HG03175 (cell line): Measurements from ENCODE around the gene ADAMTS12.
"Not testable (repeated sequence)": the region's sequence is repeated elsewhere in the genome, so short reads cannot be mapped to it uniquely, and the experiment has no call there.

ENCODE experiments used
- ATAC-seq: cut with Tn5 transposase; IDR thresholded peaks from one replicate; pipeline ENCODE4 v1.9.1; 2021; ENCODE audit warnings: mild to moderate bottlenecking, moderate library complexity; ENCODE audit not compliant: unreplicated experiment

Gene ADAMTS12

GRCh38 chr5:33891788-33892619, at the start of gene ADAMTS12:
ADAMTS12 (minus strand) TSS chr5:33891990; CDS start chr5:33891856, 134 bp downstream.
- ATAC-seq, result no peak

- ATAC-seq, result no peak
These were observed 49.3 kb upstream of the ADAMTS12 start for GRCh38 chr5:33941090-33941489.

GRCh38 chr5:33939556-33940262, 47.9 kb upstream of the ADAMTS12 start:
- no peak for ATAC-seq

- ATAC-seq, result no peak
These were observed 47.1 kb upstream of the ADAMTS12 start for GRCh38 chr5:33938881-33939280.

GRCh38 chr5:33938507-33938796, 46.7 kb upstream of the ADAMTS12 start:
- no peak for ATAC-seq

- ATAC-seq, result no peak
These were observed 46.1 kb upstream of the ADAMTS12 start for GRCh38 chr5:33937707-33938506.

- no peak for ATAC-seq
These were observed 45.4 kb upstream of the ADAMTS12 start for GRCh38 chr5:33937017-33937706.

GRCh38 chr5:33936381-33937016, 44.7 kb upstream of the ADAMTS12 start, which contains the start of gene RXFP3:
RXFP3 (plus strand) TSS chr5:33936386; CDS start chr5:33936741, 355 bp downstream.
- ATAC-seq, result no peak

- ATAC-seq, result peak; percentile 52
These were observed 44.2 kb upstream of the ADAMTS12 start for GRCh38 chr5:33936004-33936380.

- peak; percentile 23 for ATAC-seq
These were observed 42.4 kb upstream of the ADAMTS12 start for GRCh38 chr5:33934176-33934575.

- ATAC-seq, result peak; percentile 79
These were observed 42.0 kb upstream of the ADAMTS12 start for GRCh38 chr5:33933723-33934169.

- ATAC-seq, result no peak
These were observed 39.3 kb upstream of the ADAMTS12 start for GRCh38 chr5:33931136-33931535.

GRCh38 chr5:33929925-33930690, 38.3 kb upstream of the ADAMTS12 start:
- no peak for ATAC-seq

- ATAC-seq, result no peak
These were observed 36.5 kb upstream of the ADAMTS12 start for GRCh38 chr5:33928283-33928682.

GRCh38 chr5:33927685-33928084, 35.9 kb upstream of the ADAMTS12 start:
- no peak for ATAC-seq

- no peak for ATAC-seq
These were observed 33.5 kb upstream of the ADAMTS12 start for GRCh38 chr5:33925278-33925677.

- no peak for ATAC-seq
These were observed 29.2 kb upstream of the ADAMTS12 start for GRCh38 chr5:33921002-33921401.

GRCh38 chr5:33914844-33915243, 23.1 kb upstream of the ADAMTS12 start:
- not testable (repeated sequence) for ATAC-seq

- ATAC-seq, result not testable (repeated sequence)
These were observed 14.5 kb upstream of the ADAMTS12 start for GRCh38 chr5:33906248-33906647.

- ATAC-seq, result no peak
These were observed 13.6 kb upstream of the ADAMTS12 start for GRCh38 chr5:33905381-33905780.
